HG03060 (cell line): ENCODE measurements around the gene NUTM2D.
"Not testable (repeated sequence)": the region's sequence is repeated elsewhere in the genome, so short reads cannot be mapped to it uniquely, and the experiment has no call there.

ENCODE experiments used
- ATAC-seq: cut with Tn5 transposase; IDR thresholded peaks from one replicate; pipeline ENCODE4 v1.9.1; 2021; ENCODE audit warnings: low read depth, moderate number of reproducible peaks; ENCODE audit not compliant: unreplicated experiment

NUTM2D gene

GRCh38 chr10:87357444-87357843 is at the start of gene NUTM2D:
NUTM2D (plus strand) TSS chr10:87357744; CDS start chr10:87358266, 522 bp downstream.
- ATAC-seq: not testable (repeated sequence)

GRCh38 chr10:87308702-87309101 is 48.8 kb upstream of the NUTM2D start:
- not testable (repeated sequence) for ATAC-seq

- not testable (repeated sequence) for ATAC-seq
Observed at GRCh38 chr10:87309657-87310056, 47.9 kb upstream of the NUTM2D start.

GRCh38 chr10:87311521-87311920 is 46.0 kb upstream of the NUTM2D start:
- not testable (repeated sequence) for ATAC-seq

- ATAC-seq: not testable (repeated sequence)
Observed at GRCh38 chr10:87313649-87314359, 43.7 kb upstream of the NUTM2D start.

GRCh38 chr10:87314360-87314973 is 43.1 kb upstream of the NUTM2D start:
- ATAC-seq: not testable (repeated sequence)

DNA sequence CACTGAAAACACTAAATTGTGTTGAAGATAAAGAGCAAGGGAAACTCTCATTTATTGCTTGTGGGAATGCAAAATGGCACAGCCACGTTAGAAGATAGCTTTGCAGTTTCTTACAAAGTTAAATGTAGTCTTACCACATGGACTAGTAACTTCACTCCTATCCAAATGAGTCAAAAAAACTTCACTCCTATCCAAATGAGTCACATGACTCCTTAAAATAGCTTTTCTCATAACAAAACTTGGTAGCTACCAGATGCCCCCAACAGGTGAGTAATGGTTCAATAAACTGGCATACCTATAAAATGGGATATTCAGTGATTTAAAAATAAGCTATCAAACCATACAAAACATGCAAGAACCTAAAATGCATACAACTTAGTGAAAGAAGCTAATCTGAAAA is 36.0 kb upstream of the NUTM2D start:
- ATAC-seq: not testable (repeated sequence)

DNA sequence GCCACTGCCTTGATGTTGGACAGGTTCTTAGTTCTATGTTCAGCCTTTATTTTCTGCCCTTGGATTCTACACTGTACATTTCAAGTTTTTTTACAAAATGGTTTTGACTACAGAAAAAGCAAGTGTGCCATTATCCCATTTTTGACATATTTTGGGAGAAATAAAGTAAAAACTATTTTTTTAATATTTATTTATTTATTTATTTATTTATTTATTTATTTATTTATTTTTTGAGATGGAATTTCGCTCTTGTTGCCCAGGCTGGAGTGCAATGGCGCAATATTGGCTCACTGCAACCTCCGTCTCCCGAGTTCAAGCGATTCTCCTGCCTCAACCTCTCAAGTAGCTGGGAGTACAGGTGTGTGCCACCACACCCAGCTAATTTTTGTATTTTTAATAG is 33.0 kb upstream of the NUTM2D start:
- ATAC-seq: not testable (repeated sequence)

- not testable (repeated sequence) for ATAC-seq
Observed at GRCh38 chr10:87327958-87328357, 29.6 kb upstream of the NUTM2D start.

- ATAC-seq: not testable (repeated sequence)
Observed at GRCh38 chr10:87329131-87329530, 28.4 kb upstream of the NUTM2D start.

DNA sequence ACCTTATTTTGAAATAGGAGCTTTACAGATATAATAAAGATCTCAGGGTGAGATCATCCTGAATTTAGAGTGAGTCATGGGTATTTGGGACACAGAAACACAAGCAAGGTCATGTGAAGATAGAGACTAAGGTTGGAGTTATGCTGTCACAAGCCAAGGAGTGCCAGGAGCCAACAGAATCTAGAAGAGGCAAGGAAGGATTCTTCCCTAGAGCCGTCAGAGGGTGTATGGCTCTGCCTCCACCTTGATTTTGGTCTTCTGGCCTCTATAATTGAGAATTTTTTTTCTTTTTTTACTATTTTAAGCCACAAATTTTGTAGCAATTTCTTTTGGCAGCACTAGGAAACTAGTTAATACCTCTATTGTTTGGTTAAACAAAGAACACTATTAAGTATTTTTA is 24.9 kb upstream of the NUTM2D start:
- not testable (repeated sequence) for ATAC-seq

DNA sequence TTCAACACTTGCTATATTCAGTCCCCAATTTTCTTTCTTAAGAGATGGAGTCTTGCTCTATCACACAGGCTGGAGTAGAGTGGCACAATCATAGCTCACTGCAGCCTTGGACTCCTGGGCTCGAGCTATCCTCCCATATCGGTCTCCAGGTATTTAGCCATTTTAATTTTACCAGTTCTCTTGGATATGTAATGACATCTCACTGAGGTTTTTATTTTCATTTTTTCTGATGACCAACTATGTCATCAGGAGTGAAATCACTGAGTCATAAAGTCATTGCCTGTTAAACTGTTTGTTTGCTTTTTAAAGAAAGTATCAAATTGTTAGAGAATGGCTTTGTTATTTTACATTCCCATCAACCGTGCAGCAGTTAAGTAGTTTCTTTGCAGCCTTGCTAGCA is 17.1 kb upstream of the NUTM2D start:
- ATAC-seq: not testable (repeated sequence)

GRCh38 chr10:87341546-87342142 is 15.9 kb upstream of the NUTM2D start:
- ATAC-seq: not testable (repeated sequence)

DNA sequence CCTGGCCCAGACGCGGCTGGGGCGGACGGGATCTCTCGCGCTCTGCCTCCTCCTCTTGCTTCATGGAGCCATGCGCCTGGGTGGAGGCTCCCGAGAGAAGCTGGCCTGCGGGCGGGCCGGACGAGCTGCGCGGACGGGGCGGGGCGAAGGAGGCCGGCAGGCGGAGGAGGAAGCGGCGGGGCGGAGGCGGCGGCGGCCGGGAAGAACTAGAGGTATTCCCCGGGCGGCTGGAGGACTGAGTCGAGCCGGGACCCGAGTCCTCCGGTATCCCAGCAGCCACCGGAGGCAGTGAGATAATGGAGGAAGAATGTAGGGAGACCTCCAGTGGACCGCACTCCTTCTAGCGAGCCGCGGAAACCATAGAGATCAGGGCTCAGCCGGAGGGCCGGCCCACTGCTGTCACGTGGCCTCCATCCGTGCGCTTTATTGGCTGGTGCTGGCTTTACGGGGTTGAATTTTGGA is 15.3 kb upstream of the NUTM2D start:
- peak; percentile 88 for ATAC-seq

- peak; percentile 53 for ATAC-seq
Observed at GRCh38 chr10:87342711-87343258, 14.8 kb upstream of the NUTM2D start.

DNA sequence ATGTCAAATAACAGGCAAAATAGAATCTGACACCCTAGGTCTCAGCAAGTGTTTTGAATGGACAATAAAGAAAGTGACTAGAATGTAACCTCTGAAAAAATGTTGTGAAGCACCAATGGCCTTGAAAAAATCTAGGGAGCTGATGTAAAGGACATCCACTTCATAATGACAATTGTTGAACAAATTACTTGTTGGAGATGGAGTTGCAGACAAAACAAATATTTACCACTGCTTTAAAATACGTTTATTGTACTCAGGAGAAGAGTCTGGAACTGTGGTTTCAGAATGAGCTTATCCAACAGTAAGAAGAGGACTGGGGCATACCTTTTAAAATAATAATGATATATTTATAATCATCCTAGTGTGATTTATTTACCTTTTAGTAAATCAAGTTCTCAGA is 11.8 kb upstream of the NUTM2D start:
- ATAC-seq: not testable (repeated sequence)

DNA sequence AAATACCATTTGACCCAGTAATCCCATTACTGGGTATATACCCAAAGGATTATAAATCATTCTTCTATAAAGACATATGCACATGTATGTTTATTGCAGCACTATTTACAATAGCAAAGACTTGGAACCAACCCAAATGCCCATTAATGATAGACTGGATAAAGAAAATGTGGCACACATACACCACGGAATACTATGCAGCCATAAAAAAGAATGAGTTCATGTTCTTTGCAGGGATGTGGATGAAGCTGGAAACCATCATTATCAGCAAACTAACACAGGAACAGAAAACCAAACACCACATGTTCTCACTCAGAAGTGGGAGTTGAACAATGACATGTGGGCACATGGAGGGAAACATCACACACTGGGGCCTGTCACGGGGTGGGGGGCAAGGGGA is 7.4 kb upstream of the NUTM2D start:
- not testable (repeated sequence) for ATAC-seq

DNA sequence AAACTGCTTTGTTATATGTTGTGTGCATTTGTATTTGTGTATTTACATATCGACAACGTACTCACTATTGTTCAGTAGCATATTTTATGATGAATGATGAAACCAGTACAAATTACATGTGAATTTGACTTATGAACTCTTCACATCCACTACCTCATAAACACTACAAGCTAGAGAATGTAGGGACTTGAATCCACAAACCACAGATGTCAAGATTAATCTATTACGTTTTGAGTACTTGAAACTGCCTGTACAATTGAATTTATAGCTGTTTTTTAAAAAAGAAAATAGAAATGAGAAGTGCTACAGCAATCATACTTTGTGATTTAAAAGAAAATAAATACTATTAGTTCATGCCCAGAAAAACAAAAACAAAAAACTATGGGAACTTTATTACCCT is 4.7 kb upstream of the NUTM2D start:
- ATAC-seq: not testable (repeated sequence)

GRCh38 chr10:87355110-87355509 is 2.4 kb upstream of the NUTM2D start:
- ATAC-seq: not testable (repeated sequence)

GRCh38 chr10:87358159-87358558 is 615 bp downstream of the NUTM2D start:
- ATAC-seq: not testable (repeated sequence)

DNA sequence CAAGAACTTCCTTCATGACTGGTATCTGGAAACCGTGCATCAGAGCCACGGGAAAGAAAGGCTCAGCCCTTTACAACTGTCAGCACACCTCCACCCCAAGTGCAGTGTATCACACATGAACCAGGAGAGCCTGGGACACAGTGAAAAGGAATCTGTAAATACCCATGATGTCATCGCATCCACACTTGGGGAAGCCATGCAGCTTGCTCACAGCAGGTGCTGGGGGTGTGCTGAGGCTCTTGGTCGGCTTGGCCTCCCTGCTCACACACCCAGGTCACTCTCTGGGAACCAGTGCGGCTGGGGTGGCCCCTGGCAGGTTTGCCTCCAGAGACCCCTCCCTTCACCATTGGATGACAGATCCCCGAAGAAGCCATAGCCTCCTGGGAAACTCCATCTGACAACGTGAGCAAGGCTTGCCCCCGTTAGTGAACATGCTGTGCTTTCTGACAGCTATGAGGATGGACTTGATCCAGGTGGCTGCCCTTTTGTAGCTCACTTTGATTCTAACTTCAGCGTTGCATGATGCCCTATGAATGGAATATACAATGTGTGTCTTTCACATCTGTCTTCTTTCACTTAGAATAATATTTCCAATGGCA is 12.1 kb downstream of the NUTM2D start:
- not testable (repeated sequence) for ATAC-seq
